Esophagus muscularis mucosa (tissue), 4 donors: ENCODE results near the gene NAPB. TPM values are rescaled to one million over a fixed set of nuclear protein-coding genes. Genes with fewer than 3 reads are reported as not detected.

ENCODE experiments used
- DNase-seq: peaks from one replicate; pipeline ENCODE4 v3.0.0-alpha.2; 2017; ENCODE audit errors: extremely low spot score
- H3K27ac ChIP-seq, 4 donors: fragments of 200-600 bp; sonication (generic); replicated peaks in 1 of 4; 1 replicate in 3 of 4; 2 replicates in 1 of 4; pipeline ENCODE4 v1.5.1; 2016 to 2019; ENCODE audit warnings: mild to moderate bottlenecking in 1 of 4
- H3K27me3 ChIP-seq, 4 donors: fragments of 200-600 bp; sonication (generic); one replicate each; pipeline versions ENCODE4 v1.5.1 to v1.6.0; 2016 to 2019
- H3K36me3 ChIP-seq, 4 donors: fragments of 200-600 bp; sonication (generic); one replicate each; pipeline ENCODE4 v1.5.1; 2016 to 2019
- H3K4me1 ChIP-seq, 4 donors: fragments of 200-600 bp; sonication (generic); one replicate each; pipeline ENCODE4 v1.5.1; 2016 to 2019
- H3K4me3 ChIP-seq, 4 donors: fragments of 200-600 bp; sonication (generic); 1 replicate in 2 of 4; 2 replicates in 2 of 4; pipeline ENCODE4 v1.5.1; 2016 to 2019; ENCODE audit warnings: mild to moderate bottlenecking in 4 of 4, moderate library complexity in 1 of 4
- H3K9me3 ChIP-seq, 4 donors: fragments of 200-600 bp; sonication (generic); 1 replicate in 3 of 4; 2 replicates in 1 of 4; pipeline ENCODE4 v1.5.1; 2016 to 2019
- CTCF ChIP-seq, 3 experiments: fragments of 200-600 bp in 2 of 3; fragments of 450-650 bp in 1 of 3; sonication (generic) in 2 of 3; IDR thresholded peaks; one replicate each; pipeline ENCODE4 v1.5.1; 2017 to 2019; ENCODE audit warnings: antibody characterized with exemption in 3 of 3, mild to moderate bottlenecking in 2 of 3, moderate library complexity in 1 of 3
- EP300 ChIP-seq: sonication (generic); formaldehyde crosslinking; IDR thresholded peaks from one replicate; pipeline ENCODE4 v1.6.1; 2017; ENCODE audit warnings: antibody characterized with exemption
- POLR2A ChIP-seq: fragments of 450-650 bp; IDR thresholded peaks from one replicate; pipeline ENCODE4 v1.6.1; 2017; ENCODE audit warnings: antibody characterized with exemption, moderate library complexity, mild to moderate bottlenecking, low read depth
- POLR2AphosphoS5 ChIP-seq, 2 donors: sonication (generic); formaldehyde crosslinking; IDR thresholded peaks; one replicate each; pipeline ENCODE4 v1.6.1; 2017; ENCODE audit warnings: antibody characterized with exemption in 2 of 2
- WGBS: methylation state at CpG from one replicate; pipeline ENCODE4 v1.1.5; 2018; 5-methylcytosine and 5-hydroxymethylcytosine counted together
- intact Hi-C: fragments of 100-400 bp; cut with DNase I; formaldehyde crosslinking; loops from one replicate; pipeline ENCODE4 v1.15.1; 2023
- total RNA-seq, 4 donors: library from RNA; depleted of rRNA; stranded (reverse); fragments of >200 nt; gene quantifications; one replicate each; pipeline versions ENCODE4 v1.1.0 to v1.2.1, GENCODE V29; 2016

Gene NAPB
- total RNA-seq, 4 donors from 2014 or later: 13.7 to 18.7 (median 15.2) TPM

- intact Hi-C loops: loop anchor here (1.0 to 10.0 kb wide), 2 partner anchors 165 to 223 kb away; no protein-coding TSS in a partner anchor
- H3K27me3 ChIP-seq: no peaks in the 10 kb centered on the region
- H3K36me3 ChIP-seq: no peaks in the 10 kb centered on the region
- no peak for DNase-seq
- no peaks in the 10 kb centered on the region for H3K9me3 ChIP-seq
- TF ChIP-seq POLR2AphosphoS5 (IDR thresholded peaks at IDR 0.05) (peak in 1 of 2 donors; percentile 27), EP300 (no peak), POLR2A (no peak), CTCF (IDR thresholded peaks at IDR 0.05) (peak; percentile 76 to 95 (median 83))
- H3K27ac ChIP-seq: no peak overlapping the region
- no peak overlapping the region for H3K4me3 ChIP-seq
- peaks cover 0 to 16% (median 0%) of the 10 kb centered on the region in 4 donors for H3K4me1 ChIP-seq
- WGBS: 21% methylated on average over 8 of the region's 8 CpGs
These were observed 20.6 kb upstream of the NAPB start for GRCh38 chr20:23441850-23442313.

GRCh38 chr20:23440004-23440403 lies 18.7 kb upstream of the NAPB start:
- intact Hi-C loops: loop anchor here (10.0 kb wide), 1 partner anchor 225 kb away; no protein-coding TSS in a partner anchor
- Histone ChIP-seq H3K4me3 (no peak overlapping the region), H3K9me3 (no peaks in the 10 kb centered on the region), H3K27ac (no peak overlapping the region), H3K27me3 (no peaks in the 10 kb centered on the region), H3K4me1 (peaks cover 0 to 29% (median 0%) of the 10 kb centered on the region in 4 donors), H3K36me3 (no peaks in the 10 kb centered on the region)
- TF ChIP-seq POLR2AphosphoS5 (IDR thresholded peaks at IDR 0.05) (no peak), CTCF (IDR thresholded peaks at IDR 0.05) (no peak), POLR2A (no peak), EP300 (no peak)
- DNase-seq: no peak
- WGBS: 85% methylated on average over 2 of the region's 2 CpGs

- WGBS: 60% methylated on average over 5 of the region's 5 CpGs
- no peaks in the 10 kb centered on the region for H3K27me3 ChIP-seq
- no peak overlapping the region for H3K4me3 ChIP-seq
- peaks cover 0 to 29% (median 0%) of the 10 kb centered on the region in 4 donors for H3K4me1 ChIP-seq
- no peak overlapping the region for H3K27ac ChIP-seq
- H3K9me3 ChIP-seq: no peaks in the 10 kb centered on the region
- intact Hi-C loops: no loop called here
- no peaks in the 10 kb centered on the region for H3K36me3 ChIP-seq
- no peak for DNase-seq
- TF ChIP-seq POLR2AphosphoS5 (IDR thresholded peaks at IDR 0.05) (no peak), POLR2A (no peak), CTCF (IDR thresholded peaks at IDR 0.05) (no peak), EP300 (no peak)
These were observed 17.4 kb upstream of the NAPB start for GRCh38 chr20:23438661-23439060.

GRCh38 chr20:23437126-23437899 lies 16.0 kb upstream of the NAPB start:
- Histone ChIP-seq H3K36me3 (no peaks in the 10 kb centered on the region), H3K27me3 (no peaks in the 10 kb centered on the region), H3K27ac (no peak overlapping the region), H3K9me3 (no peaks in the 10 kb centered on the region), H3K4me1 (peaks cover 0 to 28% (median 0%) of the 10 kb centered on the region in 4 donors), H3K4me3 (no peak overlapping the region)
- intact Hi-C loops: no loop called here
- DNase-seq: no peak
- TF ChIP-seq CTCF (IDR thresholded peaks at IDR 0.05) (no peak), EP300 (no peak), POLR2A (no peak), POLR2AphosphoS5 (IDR thresholded peaks at IDR 0.05) (no peak)
- 82% methylated on average over 9 of the region's 9 CpGs for WGBS
